GM21576 (cell line): ENCODE data around the gene CMPK1.

Experiments used
- ATAC-seq: cut with Tn5 transposase; IDR thresholded peaks from one replicate; pipeline ENCODE4 v1.9.1; 2021; ENCODE audit warnings: mild to moderate bottlenecking, moderate library complexity; ENCODE audit not compliant: unreplicated experiment

Gene CMPK1

DNA sequence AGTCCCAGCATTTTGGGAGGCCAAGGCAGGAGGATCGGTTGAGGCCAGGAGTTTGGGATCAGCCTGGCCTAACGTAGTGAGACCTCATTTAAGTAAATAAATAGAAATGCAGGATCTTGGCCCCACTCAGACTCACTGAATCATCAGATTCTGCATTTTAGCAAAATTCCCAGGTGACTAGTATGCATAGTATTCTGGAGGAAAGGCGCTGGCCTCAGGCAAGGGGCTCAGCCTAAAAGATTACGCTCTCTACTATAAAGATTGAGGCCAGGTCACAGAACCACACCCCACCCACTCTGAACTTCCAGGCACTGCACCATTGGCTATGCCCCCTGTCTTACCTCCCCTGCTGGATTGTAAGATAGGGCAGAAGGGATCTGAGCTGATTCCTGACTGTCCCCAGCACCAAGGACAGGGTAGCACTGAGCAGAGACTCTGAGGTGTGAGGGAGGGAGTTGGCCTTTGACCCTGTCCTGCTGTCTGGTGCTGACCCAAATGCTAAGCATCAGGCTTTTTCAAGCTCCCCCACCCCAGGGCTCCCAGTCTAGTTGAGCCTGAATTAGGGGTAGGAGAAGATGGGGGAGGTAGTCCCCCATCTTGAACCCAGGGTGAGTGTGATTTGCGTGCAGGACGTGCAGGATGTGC is 85.2 kb downstream of the CMPK1 start:
- ATAC-seq: no peak

DNA sequence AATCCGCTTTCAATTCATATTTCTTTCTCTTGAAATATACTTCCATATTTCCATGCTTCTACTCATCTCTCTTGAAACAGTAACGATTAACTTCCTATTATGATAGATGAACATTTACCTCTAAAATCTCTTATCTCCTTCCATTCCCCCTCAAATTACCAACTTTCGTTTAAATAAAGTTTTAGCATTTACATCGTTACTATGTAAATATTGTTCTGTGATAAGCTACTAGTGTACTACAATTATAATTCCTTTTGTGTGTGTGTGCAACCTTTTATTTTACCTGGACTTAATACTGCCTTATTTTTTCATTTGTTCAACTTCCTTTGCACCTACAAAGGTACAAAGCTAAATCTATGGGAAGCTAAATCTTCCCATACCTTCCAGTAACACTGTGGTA is 87.0 kb downstream of the CMPK1 start:
- no peak for ATAC-seq

DNA sequence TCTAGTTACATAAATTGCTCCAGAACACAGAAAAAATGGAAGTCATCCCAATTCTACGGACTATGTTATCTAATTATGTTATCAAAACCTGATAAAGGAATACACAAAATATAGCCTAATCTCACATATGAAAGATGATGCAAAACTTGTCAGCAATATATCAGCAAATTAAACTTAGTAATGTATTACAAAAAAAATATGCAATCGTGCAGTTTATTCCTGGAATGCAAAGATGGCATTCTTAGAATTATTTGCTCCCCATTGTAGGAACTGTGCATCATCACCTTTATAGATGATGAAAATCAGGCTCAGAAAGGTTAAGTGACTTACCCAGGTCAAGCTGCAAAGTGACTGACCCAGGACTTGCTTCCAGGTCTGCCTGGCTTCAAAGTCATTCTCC is 90.3 kb downstream of the CMPK1 start:
- no peak for ATAC-seq

DNA sequence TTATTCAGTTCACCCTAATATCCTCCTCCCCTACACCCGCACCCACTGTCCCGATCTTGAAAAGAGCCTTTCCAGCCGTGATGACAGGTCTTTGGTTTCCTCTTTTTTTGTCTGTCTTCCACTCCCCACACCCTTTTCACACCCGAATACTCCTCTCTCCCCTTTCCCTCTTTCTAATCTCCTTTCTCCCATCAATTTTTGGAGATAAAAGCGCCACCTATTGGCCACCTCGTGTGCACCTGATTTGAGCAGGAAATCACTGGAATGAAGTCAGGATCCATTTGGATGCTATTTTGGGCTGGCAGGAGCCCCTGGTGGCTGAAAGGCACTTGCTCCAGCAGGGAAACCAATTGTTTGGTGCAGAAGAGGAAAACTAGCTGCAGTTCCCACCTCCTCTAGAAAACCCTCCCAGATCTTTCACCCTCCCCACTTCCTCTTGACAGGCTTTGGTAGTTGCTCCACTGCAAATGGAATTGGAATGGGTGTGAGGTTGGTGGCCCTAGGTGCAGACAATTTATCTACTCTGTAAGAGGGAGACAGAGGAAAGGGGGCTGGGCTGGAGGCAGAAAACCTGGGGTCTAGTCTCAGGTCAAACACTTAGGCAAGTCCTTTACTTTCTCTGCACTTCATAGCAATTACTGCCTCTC is 90.9 kb downstream of the CMPK1 start:
- ATAC-seq: no peak
